Measurements from ENCODE around the gene SLF2. TPM values are rescaled to one million over a fixed set of nuclear protein-coding genes. Genes with fewer than 3 reads are reported as not detected.

Gene SLF2
- total RNA-seq, 1 experiment from 2014 or later, result 43.0 TPM

GRCh38 chr10:100972115-100972903 lies 59.5 kb downstream of the SLF2 start:
- ChIA-PET CTCF (no interaction called here), RAD21 (ENCODE audit: low non-redundant PET in 1 of 2, low total read pairs in 2 of 2, uncharacterized antibody in 2 of 2, unreplicated experiment in 2 of 2) (no interaction called here), POLR2A (no interaction called here)
- Histone ChIP-seq H3K36me3 (ENCODE audit: control insufficient read depth in 1 of 2, insufficient read depth in 2 of 2, low read length in 2 of 2) (no peaks in the 10 kb centered on the region), H3K4me2 (ENCODE audit: low read length) (no peak overlapping the region), H3K9ac (ENCODE audit: low read length) (no peak overlapping the region), H3K4me3 (replicated peaks in 1 of 2; ENCODE audit: low read depth in 1 of 2, low read length in 2 of 2) (no peak overlapping the region), H2AFZ (ENCODE audit: low read depth, low read length, poor library complexity, severe bottlenecking) (no peak overlapping the region), H3K9me2 (ENCODE audit: insufficient read depth) (no peaks in the 10 kb centered on the region), H3K27me3 (ENCODE audit: insufficient read depth, low read length) (no peaks in the 10 kb centered on the region), H3K27ac (ENCODE audit: low read depth, low read length) (no peak overlapping the region), H3K79me2 (ENCODE audit: insufficient read depth, low read length) (no peaks in the 10 kb centered on the region), H3K4me1 (ENCODE audit: control insufficient read depth in 1 of 2, insufficient read depth in 2 of 2, low read length in 2 of 2) (peaks cover 10 to 39% of the 10 kb centered on the region in 2 experiments; a peak in 3 of 4 replicates), H3K9me3 (ENCODE audit: control insufficient read depth in 1 of 2, insufficient read depth in 1 of 2, low read depth in 1 of 2, low read length in 2 of 2) (no peaks in the 10 kb centered on the region), H4K20me1 (ENCODE audit: insufficient read depth) (no peaks in the 10 kb centered on the region)
- TF ChIP-seq ZFX (IDR thresholded peaks at IDR 0.05) (no peak), CTCF (IDR thresholded peaks at IDR 0.05 in 2 of 3, conservative IDR thresholded peaks at IDR 0.05 in 1 of 3; ENCODE audit: borderline replicate concordance in 1 of 3, insufficient read depth in 1 of 3, low read depth in 2 of 3, low read length in 2 of 3) (no peak), POLR2A (IDR thresholded peaks at IDR 0.05; ENCODE audit: borderline replicate concordance, extremely low read depth, insufficient read depth, insufficient read length) (no peak), POLR2AphosphoS5 (IDR thresholded peaks at IDR 0.05; ENCODE audit: low read depth, low read length) (no peak)
- intact Hi-C loops (cut with micrococcal nuclease), result no loop called here
- ATAC-seq (no peak), DNase-seq (ENCODE audit: low read depth, low spot score) (no peak)
- BruUV-seq (replicated peaks), result no TSS peak

GRCh38 chr10:100972904-100973535 lies 60.3 kb downstream of the SLF2 start:
- 0 out of 4 replicates have a peak, but pooled peaks cover 0 to under 1% of the 10 kb centered on the region in 2 experiments for H3K36me3 ChIP-seq (ENCODE audit: control insufficient read depth in 1 of 2, insufficient read depth in 2 of 2, low read length in 2 of 2)
- ChIA-PET CTCF (interaction anchor here (0.6 kb wide), 1 partner anchor 187 kb away, joined by 3 read pairs; no protein-coding TSS in a partner anchor), RAD21 (ENCODE audit: low non-redundant PET in 1 of 2, low total read pairs in 2 of 2, uncharacterized antibody in 2 of 2, unreplicated experiment in 2 of 2) (no interaction called here), POLR2A (no interaction called here)
- no peaks in the 10 kb centered on the region for H3K79me2 ChIP-seq (ENCODE audit: insufficient read depth, low read length)
- DNase-seq (ENCODE audit: low read depth, low spot score), result no peak
- no peaks in the 10 kb centered on the region for H4K20me1 ChIP-seq (ENCODE audit: insufficient read depth)
- TF ChIP-seq EGR1 (IDR thresholded peaks at IDR 0.05; ENCODE audit: low read depth), result no peak
- TF ChIP-seq POLR2AphosphoS5 (IDR thresholded peaks at IDR 0.05; ENCODE audit: low read depth, low read length), result no peak
- TF ChIP-seq POLR2A (IDR thresholded peaks at IDR 0.05; ENCODE audit: borderline replicate concordance, extremely low read depth, insufficient read depth, insufficient read length), result no peak
- TF ChIP-seq ZNF274 (IDR thresholded peaks at IDR 0.05; ENCODE audit: low read depth, low read length), result no peak
- TF ChIP-seq TCF7L2 (IDR thresholded peaks at IDR 0.05; ENCODE audit: borderline replicate concordance, extremely low read depth, insufficient read depth, insufficient read length), result no peak
- TF ChIP-seq ATF3 (IDR thresholded peaks at IDR 0.05), result no peak
- TF ChIP-seq EZH2phosphoT487 (IDR thresholded peaks at IDR 0.05; ENCODE audit: borderline replicate concordance), result no peak
- TF ChIP-seq SRF (IDR thresholded peaks at IDR 0.05; ENCODE audit: low read depth), result no peak
- no peak for TF ChIP-seq SIN3A (IDR thresholded peaks at IDR 0.05; ENCODE audit: low read depth)
- no peak for TF ChIP-seq ZFX (IDR thresholded peaks at IDR 0.05)
- TF ChIP-seq JUND (IDR thresholded peaks at IDR 0.05), result no peak
- TF ChIP-seq FOSL1 (IDR thresholded peaks at IDR 0.05; ENCODE audit: low read depth), result no peak
- no peak for TF ChIP-seq EZH2 (IDR thresholded peaks at IDR 0.05)
- no peak for TF ChIP-seq RAD21 (IDR thresholded peaks at IDR 0.05; ENCODE audit: low read depth)
- no peak for TF ChIP-seq CEBPB (IDR thresholded peaks at IDR 0.05; ENCODE audit: low read depth)
- no peak overlapping the region for H3K4me3 ChIP-seq (replicated peaks in 1 of 2; ENCODE audit: low read depth in 1 of 2, low read length in 2 of 2)
- no peak overlapping the region for H3K27ac ChIP-seq (ENCODE audit: low read depth, low read length)
- no peaks in the 10 kb centered on the region for H3K9me2 ChIP-seq (ENCODE audit: insufficient read depth)
- no peak overlapping the region for H3K4me2 ChIP-seq (ENCODE audit: low read length)
- H3K4me1 ChIP-seq (ENCODE audit: control insufficient read depth in 1 of 2, insufficient read depth in 2 of 2, low read length in 2 of 2), result peaks cover 10 to 40% of the 10 kb centered on the region in 2 experiments; a peak in 3 of 4 replicates
- no peak overlapping the region for H2AFZ ChIP-seq (ENCODE audit: low read depth, low read length, poor library complexity, severe bottlenecking)
- ATAC-seq, result no peak
- BruUV-seq (replicated peaks), result no TSS peak
- H3K9me3 ChIP-seq (ENCODE audit: control insufficient read depth in 1 of 2, insufficient read depth in 1 of 2, low read depth in 1 of 2, low read length in 2 of 2), result no peaks in the 10 kb centered on the region
- H3K9ac ChIP-seq (ENCODE audit: low read length), result no peak overlapping the region
- intact Hi-C loops (cut with micrococcal nuclease), result no loop called here
- no peaks in the 10 kb centered on the region for H3K27me3 ChIP-seq (ENCODE audit: insufficient read depth, low read length)

Measured in HCT116 (cell line).